HepG2 (cell line): Measurements from ENCODE around the gene LDLRAP1.
"Not testable (repeated sequence)": the region's sequence is repeated elsewhere in the genome, so short reads cannot be mapped to it uniquely, and the experiment has no call there.

Experiments used
- CEBPB ChIP-seq: IDR thresholded peaks from 2 replicates; pipeline ENCODE4 v1.6.1; 2011; ENCODE audit warnings: low read depth, low read length, improper control_type of control experiment, borderline replicate concordance
- ETV6 ChIP-seq: sonication (generic); formaldehyde crosslinking; conservative IDR thresholded peaks from 2 replicates; pipeline ENCODE4 v1.4.0; 2020; ENCODE audit warnings: missing genetic modification reagents
- GABPA ChIP-seq, 2 experiments: IDR thresholded peaks; 2 replicates each; pipeline ENCODE4 v1.6.1; 2011 to 2016; ENCODE audit warnings: low read depth in 2 of 2, low read length in 1 of 2, missing biosample characterization in 1 of 2, missing genetic modification characterization in 1 of 2
- PHF20 ChIP-seq: sonication (generic); formaldehyde crosslinking; IDR thresholded peaks from 2 replicates; pipeline ENCODE4 v1.5.0; 2020; ENCODE audit warnings: mild to moderate bottlenecking, missing genetic modification reagents
- POLR2AphosphoS5 ChIP-seq: IDR thresholded peaks from 2 replicates; pipeline ENCODE4 v1.6.1; 2012; ENCODE audit warnings: low read depth, low read length
- SP1 ChIP-seq, 2 experiments: fragments of 450-650 bp in 1 of 2; sonication (generic) in 1 of 2; formaldehyde crosslinking in 1 of 2; IDR thresholded peaks; 2 replicates each; pipeline versions ENCODE4 v1.4.0 to v1.6.1; 2016 to 2020; ENCODE audit warnings: missing genetic modification reagents in 1 of 2
- SP4 ChIP-seq: sonication (generic); formaldehyde crosslinking; IDR thresholded peaks from 2 replicates; pipeline ENCODE4 v1.8.1; 2023; ENCODE audit warnings: mild to moderate bottlenecking, missing genetic modification reagents
- ZNF564 ChIP-seq: sonication (generic); formaldehyde crosslinking; IDR thresholded peaks from 2 replicates; pipeline ENCODE4 v1.8.1; 2023; ENCODE audit warnings: mild to moderate bottlenecking, missing genetic modification reagents
- ZNF770 ChIP-seq: sonication (generic); formaldehyde crosslinking; IDR thresholded peaks from 2 replicates; pipeline ENCODE4 v1.5.0; 2020; ENCODE audit warnings: mild to moderate bottlenecking, missing genetic modification reagents
- ZSCAN29 ChIP-seq: sonication (generic); formaldehyde crosslinking; conservative IDR thresholded peaks from 2 replicates; pipeline ENCODE4 v1.4.0; 2020; ENCODE audit warnings: mild to moderate bottlenecking, missing genetic modification reagents
- TF ChIP-seq, protein P1 (sequence below): sonication (generic); formaldehyde crosslinking; IDR thresholded peaks from 2 replicates; pipeline ENCODE4 v1.5.0; 2020; ENCODE audit warnings: missing genetic modification reagents, mild to moderate bottlenecking, borderline replicate concordance
- TF ChIP-seq, protein P2 (sequence below): sonication (generic); formaldehyde crosslinking; IDR thresholded peaks from 2 replicates; pipeline ENCODE4 v1.5.0; 2020; ENCODE audit warnings: mild to moderate bottlenecking, missing genetic modification reagents, moderate library complexity

DNA sequence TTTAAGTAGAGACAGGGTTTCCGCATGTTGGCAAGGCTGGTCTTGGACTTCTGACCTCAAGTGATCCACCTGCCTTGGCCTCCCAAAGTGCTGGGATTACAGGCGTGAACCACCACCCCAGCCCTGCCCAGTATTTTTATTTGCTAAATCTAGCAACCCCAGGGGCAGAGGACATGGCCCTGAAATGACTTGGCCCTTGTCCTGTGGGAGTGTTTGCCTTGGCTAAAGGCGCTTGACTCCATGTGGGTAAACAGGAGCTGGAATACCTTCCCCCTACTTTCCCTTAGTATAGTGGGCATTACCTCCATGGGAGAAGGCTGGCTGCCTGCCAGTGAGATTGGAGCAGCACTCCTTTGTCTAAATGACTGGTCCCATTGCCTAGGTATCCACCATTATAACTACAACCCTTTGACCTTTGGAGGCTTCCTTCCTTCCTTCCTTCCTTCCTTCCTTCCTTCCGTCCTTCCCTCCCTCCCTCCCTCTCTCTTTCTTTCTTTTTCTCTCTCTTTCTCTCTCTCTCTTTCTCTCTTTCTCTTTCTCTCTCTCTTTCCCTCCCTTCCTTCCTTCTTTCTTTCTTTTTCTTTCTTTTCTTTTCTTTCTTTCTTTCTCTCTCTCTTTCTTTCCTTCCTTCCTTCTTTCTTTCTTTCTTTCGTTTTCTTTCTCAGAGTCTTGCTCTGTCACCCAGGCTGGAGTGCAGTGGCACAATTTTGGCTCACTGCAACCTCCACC is 57.7 kb downstream of the LDLRAP1 start:
- not testable (repeated sequence) for TF ChIP-seq ZNF564 (CRISPR knock-in tag); ZSCAN29 (CRISPR knock-in tag); GABPA (IDR thresholded peaks at IDR 0.05; ENCODE audit: low read depth, low read length); GABPA (CRISPR knock-in tag; IDR thresholded peaks at IDR 0.05; ENCODE audit: low read depth); SP1 (IDR thresholded peaks at IDR 0.05); SP1 (CRISPR knock-in tag; IDR thresholded peaks at IDR 0.05); ETV6 (CRISPR knock-in tag); CEBPB; PHF20 (CRISPR knock-in tag); POLR2AphosphoS5; ZNF770 (CRISPR knock-in tag); SP4 (CRISPR knock-in tag)
- TF ChIP-seq, protein P1, sequence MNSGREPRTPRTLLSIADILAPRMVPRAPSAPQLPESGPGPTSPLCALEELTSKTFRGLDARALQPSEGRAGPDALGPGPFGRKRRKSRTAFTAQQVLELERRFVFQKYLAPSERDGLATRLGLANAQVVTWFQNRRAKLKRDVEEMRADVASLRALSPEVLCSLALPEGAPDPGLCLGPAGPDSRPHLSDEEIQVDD (CRISPR knock-in tag), result not testable (repeated sequence)
- TF ChIP-seq, protein P2, sequence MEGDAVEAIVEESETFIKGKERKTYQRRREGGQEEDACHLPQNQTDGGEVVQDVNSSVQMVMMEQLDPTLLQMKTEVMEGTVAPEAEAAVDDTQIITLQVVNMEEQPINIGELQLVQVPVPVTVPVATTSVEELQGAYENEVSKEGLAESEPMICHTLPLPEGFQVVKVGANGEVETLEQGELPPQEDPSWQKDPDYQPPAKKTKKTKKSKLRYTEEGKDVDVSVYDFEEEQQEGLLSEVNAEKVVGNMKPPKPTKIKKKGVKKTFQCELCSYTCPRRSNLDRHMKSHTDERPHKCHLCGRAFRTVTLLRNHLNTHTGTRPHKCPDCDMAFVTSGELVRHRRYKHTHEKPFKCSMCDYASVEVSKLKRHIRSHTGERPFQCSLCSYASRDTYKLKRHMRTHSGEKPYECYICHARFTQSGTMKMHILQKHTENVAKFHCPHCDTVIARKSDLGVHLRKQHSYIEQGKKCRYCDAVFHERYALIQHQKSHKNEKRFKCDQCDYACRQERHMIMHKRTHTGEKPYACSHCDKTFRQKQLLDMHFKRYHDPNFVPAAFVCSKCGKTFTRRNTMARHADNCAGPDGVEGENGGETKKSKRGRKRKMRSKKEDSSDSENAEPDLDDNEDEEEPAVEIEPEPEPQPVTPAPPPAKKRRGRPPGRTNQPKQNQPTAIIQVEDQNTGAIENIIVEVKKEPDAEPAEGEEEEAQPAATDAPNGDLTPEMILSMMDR (CRISPR knock-in tag), result not testable (repeated sequence)
